ENCODE results near the gene GPR137B.
"Not testable (repeated sequence)": the region's sequence is repeated elsewhere in the genome, so short reads cannot be mapped to it uniquely, and the experiment has no call there.

Gene GPR137B

DNA sequence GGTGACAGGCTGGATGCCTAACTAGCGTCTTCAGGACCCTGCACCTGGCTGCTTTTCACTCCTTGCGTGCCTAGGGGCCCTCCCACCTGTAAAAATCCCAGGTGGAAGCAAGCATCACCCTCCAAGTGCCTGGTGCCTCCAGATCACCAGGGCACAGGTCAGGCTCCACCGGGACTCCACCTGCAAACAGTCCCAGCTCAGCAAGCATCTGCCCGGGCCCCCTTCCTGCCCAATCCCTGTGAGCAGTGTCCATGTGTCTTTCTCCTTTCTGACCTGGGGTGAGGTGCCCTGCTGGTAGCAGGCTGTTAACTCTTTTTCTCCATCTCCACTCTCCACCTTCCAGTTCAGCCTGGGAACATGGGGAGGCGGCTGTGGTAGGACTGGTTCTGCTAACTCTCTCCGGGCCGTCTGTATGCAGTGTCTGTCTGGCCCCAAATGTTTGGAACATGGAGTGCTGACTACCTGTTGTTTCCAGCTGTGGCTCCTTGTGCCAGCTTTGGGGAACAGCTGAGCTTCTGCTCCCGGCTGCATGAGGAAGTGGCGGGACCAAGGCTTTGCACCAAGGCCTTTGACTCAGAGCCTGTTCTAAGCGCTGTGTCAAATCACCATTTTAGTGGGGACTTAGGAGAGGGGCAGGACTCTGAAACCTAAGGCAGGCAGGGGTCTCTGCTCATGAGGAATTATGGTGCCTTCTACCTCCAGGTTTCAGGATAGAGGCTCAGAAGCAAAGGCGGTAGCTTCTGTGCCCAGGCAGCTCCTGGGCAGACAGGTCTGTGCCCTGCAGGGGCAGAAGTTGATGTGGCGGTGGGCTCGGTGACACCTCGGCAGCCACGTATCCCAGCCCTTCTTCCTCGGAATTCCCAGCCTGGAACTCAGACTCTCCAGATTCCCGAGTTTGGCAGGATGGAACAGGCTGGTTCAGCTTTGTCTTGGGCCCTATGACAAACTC, 5.5 kb downstream of the GPR137B start:
- DNase-seq = no peak

DNA sequence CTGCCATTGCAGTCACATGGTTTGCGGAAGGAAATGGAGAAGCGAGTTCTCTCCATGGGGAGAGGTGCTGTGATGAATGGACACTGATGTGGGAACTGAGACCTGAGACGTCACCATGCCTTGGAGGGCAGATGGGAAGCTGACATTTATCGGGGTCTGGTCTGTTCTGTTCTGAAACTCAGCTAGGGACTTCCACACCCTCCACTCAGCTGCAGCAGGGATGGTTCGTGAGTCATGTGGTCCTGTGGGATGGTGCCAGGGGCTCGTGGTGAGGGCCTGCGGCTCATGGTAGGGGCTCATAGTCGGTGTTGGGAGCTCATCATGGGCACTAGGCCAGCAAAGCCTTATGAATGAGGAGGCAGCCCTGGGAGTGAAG, 6.1 kb downstream of the GPR137B start:
- DNase-seq = no peak

DNA sequence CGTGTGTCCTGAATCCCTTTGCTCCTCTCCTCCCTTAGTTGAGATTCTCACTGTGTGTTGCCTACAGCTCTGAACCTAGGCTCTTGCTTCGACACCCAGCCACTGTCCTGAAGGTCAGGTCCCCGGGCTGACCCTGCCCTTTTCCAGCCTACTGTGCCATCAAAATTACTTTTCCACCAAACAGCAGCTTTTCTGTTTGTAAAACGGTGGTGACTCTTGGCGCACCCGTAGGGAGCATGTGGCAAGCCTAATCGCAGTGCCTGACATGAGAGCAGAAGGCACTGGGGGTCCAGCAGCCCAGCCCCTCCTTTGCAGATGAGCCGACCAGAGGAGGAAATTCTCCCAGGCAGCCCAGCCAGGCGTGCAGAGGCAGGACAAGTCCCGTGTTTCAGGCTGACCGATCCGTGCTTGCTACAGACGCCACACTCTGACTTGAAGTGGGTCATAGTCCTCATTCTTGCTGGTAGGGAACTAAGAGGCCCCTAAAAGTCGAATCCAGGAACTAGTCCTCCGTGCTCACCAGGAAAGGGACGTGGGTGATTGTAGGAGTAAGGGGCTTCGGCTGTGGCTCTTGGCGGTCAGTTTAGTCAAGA, 6.8 kb downstream of the GPR137B start:
- DNase-seq = no peak

DNA sequence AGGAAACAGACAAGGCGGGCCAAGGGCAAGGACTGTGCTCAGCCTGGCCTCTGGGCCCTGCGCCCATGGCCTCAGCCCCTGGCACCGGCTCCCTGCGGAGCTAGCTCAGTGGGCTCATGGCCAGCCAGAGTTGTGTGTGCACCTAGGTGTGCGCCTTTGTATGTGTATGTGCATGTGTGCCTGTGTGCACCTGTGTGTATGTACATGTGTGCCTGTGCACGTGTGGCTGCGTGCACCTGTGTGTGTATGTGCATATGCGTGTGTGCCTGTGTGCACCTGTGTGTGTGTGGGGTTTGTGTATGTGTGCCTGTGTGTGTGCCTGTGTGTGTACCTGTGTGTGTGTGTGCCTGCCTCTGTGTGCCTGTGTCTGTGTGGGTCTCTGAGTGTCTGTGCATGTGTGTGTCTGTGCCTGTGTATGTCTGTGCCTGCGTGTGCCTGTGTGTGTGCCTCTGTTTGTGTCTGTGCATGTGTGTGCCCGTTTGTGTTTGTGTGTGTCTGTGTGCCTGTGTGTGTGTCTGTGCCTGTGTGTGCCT, 7.4 kb downstream of the GPR137B start:
- DNase-seq = no peak

DNA sequence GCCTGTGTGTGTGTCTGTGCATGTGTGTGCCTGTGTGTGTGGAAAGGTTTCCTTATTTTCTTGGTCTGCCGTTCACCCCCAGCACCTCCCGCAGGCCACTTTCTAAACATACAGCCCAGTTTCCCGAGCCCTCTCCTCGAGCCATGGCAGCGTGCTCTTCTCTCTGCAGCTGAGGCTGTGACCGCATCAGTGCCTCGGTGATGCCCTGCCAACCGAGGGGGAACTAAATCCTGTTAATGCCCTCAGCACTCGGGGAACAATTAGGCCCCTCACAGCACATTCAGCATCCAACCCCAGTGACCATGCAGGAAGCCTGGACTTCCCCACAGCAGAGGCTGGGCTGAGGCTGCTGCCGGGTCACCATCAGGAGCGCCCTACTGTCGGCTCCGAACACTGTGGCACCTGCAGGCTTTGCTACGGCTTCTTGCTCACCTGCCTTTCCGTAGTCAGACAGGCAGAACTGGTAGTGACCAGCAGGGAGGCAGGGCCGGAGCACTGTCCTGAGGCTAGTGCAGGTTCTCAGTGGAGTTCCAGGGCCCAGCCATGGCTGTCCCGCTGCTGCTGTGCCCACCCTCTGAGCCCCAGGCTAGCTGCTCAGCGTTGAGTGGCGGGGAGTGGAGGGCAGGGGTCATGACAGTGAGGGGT, 8.1 kb downstream of the GPR137B start:
- no peak for DNase-seq

DNA sequence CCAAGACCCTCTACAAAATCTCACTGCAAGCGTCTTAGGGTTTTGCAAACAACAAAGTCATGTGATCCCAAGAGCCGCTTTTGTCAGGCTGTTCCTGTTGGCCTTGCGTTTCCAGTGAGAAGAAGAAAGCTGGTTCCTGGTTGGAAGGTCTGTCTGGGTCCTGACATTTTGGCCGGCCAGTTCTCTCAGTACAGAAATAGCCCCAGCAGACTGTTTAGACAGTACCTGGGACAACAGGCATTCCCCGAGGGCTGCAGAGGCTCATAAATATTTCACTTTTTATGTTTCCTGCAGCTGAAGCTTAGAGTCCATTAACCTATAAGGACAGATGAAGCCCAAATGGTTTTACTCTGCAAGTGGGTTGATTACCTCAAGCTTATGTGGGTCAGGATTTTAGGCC, 8.6 kb downstream of the GPR137B start:
- no peak for DNase-seq

DNA sequence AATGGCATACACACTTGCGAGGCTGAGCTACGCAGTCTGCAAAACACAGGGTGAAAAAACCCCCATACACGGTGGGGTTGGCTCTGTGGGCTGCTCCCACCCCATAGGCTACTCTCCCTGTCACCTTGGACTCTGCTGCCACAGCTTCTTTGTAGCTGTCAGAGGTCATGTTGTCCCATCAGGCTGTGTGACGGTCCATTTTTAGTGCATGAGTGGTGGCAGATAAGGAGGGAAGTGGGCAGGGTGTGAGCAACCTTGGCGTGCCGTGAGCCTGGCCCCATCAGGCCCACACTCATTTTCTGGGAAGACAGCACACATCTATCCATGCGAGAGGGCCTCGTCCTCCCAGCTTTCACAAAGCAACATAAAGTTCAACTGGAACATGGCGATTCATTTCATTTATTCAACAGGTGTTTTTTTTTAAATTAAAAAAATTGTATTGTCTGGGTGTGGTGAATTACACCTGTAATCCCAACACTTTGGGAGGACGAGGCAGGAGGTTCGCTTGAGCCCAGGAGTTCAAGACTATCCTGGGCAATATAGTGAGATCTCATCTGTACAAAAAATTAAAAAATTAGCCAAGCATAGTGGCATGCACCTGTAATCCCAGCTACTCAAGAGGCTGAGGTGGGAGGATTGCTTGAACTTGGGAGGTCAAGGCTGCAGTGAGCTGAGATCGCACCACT, 9.5 kb downstream of the GPR137B start:
- no peak for DNase-seq

DNA sequence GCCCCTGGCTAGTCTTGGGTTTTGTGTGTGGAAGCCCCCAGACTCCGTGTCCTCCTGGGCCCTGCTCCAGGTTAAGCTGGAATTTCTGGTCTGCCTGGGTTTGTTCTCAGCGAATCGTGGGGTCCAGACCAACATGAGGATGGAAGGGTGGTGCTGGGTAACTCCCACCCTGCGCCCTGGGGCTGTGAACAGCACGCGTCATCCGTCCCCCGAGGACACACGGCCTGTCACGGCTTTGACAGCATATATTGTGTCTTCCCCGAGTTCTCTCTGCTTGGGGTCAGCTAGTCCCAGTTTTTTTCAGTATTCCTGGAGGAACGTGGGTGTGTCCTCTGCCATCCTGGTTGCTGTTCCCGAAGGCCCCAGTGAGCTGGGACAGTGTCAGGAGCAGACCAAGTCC, 11.8 kb downstream of the GPR137B start:
- no peak for DNase-seq

DNA sequence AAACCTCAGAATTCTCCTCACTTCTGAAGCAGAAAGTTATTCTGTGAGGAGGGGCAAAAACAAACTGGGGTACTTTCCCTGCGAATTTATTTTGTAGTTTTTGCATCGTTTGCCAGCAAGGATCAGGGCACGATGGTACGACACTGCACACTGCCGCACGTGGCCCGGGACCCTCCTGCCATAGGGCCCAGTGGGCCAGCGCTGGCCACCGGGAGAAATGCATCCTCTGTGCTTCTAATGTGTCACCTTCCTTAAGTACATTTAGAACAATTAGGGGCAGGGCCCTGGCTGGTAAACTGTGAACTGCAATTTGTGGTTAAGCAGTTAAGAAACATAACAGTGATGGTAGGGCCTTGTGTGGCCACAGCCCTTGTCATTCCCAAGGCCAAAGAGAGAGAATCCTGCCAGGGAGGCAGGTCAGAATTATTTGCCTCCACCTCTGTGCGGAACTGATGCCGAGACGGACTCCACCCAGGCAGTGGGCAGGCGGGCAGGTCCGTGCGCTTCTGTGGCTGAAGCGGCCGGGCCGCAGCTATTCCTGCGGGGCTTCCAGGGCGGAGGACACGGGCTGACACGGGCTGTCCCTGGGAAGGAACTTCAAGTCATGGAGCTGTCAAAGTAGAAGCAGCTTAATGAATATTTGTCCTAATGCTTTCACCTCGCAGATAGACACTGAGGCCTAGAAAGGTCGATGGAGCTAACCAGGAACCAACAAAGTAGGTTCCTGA, 12.5 kb downstream of the GPR137B start:
- no peak for DNase-seq

DNA sequence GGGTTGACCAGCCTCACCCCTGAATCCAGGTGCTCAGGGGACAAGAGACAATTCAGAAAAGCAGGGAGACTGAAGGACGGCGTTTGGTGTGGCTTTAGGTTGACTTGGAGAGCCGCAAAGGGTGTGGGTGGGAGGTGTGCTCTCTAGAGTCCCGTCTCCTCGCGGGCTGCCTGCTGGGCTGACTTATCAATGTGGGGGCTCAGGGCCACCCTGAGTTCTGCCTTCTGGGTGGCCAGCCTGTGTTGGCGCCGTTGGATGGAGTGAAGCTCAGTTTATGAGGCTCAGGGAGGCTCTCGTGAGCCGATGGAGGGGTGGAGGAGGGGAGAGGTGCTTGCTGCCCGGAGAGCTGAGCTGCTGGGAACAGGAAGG, 13.0 kb downstream of the GPR137B start:
- DNase-seq = no peak

DNA sequence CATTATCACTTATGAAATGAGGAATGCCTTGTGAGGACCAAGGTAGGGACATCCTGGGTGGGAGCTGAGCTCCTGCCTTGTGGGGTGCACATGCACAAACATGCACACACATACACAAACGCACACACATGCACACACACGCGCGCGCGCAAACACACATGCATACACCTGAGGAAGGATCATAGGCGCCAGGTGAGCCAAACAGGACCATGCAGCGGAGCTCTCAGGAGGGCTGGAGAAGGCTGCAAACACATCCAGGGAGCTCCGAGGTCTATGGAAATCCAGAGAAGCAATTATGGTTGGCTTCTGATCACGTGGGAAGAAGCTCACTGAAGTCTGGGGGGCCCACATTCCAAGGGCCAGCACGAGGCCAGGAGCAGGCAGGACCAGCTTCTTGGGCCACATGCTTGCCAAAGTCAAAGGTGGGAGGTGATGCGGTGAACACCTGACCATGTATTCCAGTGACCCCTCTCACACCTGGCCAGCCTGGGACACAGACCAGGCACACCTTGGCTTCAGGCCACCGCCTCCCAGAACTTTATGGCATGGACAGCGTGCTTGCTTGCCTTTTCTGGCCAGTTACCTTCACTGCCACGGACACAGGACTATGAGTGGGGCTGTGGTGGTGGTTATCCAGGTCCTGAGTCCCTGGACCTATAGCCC, 13.6 kb downstream of the GPR137B start:
- DNase-seq = no peak

DNA sequence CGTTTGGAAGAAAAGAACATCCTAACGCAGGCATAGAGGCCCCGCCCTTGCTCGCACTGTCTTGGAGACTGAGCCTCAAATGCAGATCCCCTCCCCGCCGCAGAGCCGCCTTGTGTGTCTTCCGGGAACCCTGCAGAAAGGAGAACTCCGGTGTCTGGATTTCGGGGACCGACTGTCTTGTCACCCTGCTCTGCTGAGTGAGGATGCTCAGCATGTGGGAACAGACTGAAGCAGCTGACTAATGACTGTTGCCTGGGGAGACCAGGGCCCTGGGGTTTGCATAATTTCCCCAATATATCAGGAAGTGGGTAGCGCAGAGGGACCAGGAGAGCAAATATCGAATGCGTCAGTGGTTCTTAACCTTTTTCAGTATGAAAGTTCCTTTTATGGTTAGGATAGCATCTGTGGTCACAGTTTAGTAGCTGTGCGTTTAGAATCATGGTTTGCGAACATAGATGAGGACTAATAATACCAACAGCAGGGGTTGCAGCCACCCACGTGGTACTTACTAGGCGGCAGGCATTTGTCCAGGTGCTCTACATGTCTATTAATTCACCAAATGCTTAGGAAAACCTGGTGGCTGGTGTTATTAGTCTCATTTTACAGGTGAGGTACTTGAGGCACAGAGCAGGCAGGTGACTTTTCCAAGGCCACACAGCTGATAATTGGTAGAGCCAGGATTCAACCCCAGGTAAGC, 14.3 kb downstream of the GPR137B start:
- DNase-seq = no peak

DNA sequence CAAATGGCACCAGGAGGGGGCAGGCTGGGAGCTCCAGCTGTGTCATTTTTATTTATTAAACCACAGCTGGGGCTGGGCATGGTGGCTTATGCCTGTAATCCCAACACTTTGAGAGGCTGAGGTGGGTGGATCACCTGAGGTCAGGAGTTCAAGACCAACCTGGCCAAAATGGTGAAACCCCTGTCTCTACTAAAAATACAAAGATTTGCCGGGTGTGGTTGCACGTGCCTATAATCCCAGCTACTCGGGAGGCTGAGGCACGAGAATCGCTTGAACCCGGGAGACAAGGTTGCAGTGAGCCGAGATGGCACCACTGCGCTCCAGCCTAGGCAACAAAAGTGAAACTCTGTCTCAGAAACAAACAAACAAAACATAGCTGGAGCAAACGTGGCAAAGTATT, 15.7 kb downstream of the GPR137B start:
- DNase-seq = not testable (repeated sequence)

DNA sequence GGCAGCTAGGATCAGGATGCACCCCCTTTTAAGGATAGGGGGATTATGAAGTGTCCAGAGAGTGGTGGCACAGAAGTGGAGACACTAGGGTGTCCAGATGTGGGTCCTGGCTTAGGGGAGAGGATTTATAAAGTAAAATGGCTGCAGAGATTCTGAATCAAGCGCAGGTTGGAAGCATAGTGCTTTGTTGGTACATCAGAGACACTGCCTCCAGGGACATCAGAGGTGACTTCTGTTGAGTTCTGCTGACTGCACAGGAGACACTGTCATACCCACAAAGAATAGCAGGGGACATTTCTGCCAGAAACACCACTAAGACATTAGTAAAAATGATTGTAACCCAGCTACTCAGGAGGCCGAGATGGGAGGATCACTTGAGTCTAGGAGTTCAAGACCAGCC, 16.4 kb downstream of the GPR137B start:
- no peak for DNase-seq

DNA sequence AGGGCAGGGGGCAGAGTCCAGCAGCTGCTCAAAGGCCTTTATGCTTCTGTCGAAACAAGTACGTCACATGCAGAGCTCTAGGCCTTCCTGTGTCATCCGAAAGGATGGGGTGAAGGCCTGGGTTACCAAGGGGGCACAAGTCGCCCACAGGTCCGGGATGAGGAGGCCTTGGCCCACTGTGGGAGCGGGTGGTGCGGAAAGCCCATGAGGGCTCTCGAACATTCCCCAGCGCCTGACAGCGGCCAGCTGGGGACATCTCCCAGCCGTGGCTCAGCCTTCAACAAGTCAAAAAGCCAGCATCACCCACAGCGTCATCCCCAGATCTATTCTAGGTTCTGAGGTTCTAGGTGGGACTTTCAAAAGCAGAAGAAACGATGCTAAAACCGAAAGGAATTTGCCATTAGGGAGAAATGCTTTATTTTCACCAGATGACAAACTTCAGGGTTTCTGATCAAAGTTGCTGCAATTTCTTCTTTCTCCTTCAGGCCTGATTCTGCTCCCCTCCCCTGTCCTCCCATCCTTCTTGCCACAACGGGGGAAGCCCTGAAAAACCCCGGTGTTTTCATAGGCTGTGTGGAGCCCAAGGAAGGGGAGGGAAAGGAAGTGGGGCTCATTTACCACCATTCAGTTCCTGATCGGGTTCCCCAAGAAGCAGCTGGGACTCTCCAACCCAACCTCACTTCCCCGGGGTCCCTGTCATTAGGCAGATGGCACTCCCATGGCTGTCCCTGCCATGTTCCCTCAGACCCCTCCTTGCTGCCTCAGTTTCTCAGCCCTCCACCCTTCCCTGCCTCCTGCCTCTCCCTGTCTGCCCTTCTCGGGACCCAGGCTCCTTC, 17.6 kb downstream of the GPR137B start:
- DNase-seq = no peak

DNA sequence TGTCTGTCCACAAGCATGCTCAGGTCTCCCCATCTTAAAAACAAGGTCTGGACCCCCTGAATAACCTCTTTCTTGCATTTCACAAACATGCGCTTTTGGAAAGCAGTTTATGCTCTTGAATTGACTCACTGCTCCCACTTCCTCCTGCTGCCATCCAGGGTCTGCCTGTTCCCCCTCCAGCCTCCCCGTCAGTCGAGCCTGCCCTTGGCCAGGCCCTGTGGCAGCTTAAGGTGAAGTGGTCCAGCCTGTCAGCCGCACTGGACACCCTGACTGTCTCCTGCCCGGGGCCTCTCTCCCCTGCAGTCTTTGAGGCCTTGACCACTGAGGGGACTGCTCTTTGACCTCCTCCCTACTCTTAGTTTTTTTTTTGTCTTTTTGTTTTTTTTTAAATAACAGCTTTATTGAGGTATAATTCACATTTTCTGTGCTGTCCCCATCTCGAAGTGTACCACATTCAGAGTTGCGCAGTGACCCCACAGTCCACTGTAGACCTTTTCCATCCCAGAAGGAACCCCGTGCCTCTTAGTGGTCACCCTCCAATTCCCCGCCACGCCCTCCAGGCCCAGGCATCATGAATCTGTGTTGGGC, 18.3 kb downstream of the GPR137B start:
- no peak for DNase-seq

DNA sequence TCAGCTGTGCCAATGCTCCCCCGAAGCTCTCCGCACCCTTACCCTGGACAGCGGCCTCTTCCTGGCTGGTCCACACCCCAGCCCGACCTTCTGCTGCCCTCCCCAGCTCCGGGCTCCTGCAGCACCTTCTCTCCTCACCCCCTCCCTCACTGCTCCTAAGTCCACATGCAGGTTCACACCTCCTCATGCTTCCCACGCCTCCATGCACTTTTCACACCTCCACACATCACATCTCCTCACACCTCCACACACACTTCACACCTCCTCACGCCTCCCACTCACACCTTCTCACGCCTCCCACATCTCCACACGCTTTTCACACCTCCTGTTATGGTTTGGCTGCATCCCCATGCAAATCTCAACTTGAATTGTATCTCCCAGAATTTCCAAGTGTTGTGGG, 18.9 kb downstream of the GPR137B start:
- DNase-seq = no peak

DNA sequence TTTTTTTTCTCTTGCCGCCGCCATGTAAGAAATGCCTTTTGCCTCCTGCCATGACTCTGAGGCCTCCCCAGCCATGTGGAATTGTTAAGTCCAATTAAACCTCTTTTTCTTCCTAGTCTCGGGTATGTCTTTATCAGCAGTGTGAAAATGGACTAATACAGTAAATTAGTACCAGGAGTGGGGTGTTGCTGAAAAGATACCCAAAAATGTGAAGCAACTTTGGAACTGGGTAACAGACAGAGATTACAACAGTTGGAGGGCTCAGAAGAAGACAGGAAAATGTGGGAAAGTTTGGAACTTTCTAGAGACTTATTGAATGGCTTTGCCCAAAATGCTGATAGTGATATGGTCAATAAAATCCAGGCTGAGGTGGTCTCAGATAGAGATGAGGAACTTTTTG, 19.4 kb downstream of the GPR137B start:
- not testable (repeated sequence) for DNase-seq

DNA sequence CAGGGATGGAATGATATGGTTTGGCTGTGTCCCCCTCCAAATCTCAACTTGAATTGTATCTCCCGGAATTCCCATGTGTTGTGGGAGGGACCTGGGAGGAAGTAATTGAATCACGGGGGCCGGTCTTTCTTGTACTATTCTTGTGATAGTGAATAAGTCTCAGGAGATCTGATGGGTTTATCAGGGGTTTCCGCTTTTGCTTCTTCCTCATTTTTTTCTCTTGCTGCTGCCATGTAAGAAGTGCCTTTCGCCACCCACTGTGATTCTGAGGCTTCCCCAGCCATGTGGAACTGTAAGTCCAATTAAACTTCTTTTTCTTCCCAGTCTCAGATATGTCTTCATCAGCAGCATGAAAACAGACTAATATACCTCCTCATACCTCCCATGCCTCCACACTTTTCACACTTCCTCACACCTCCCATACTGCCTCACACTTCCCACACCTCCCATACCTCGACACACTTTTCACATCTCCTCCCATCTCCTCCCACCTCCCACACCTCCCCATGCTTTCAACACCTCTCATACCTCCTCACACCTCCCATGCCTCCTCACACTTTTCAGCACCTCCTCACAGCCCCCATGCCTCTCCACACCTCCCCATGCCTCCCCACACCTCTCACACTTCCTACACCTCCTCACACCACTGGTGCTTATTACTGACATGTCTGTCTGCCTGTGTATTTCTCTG, 21.3 kb downstream of the GPR137B start:
- no peak for DNase-seq

Data from midbrain (tissue), 1 donor.